C4-2B (cell line): ENCODE data around the gene XXYLT1.

ENCODE experiments used
- ZFX ChIP-seq: fragments of 450-650 bp; IDR thresholded peaks from 2 replicates; pipeline ENCODE4 v1.6.1; 2017
- TF ChIP-seq, protein P1 (sequence below): fragments of 450-650 bp; conservative IDR thresholded peaks from 2 replicates; pipeline ENCODE4 v1.5.1; 2017; ENCODE audit warnings: mild to moderate bottlenecking

DNA sequence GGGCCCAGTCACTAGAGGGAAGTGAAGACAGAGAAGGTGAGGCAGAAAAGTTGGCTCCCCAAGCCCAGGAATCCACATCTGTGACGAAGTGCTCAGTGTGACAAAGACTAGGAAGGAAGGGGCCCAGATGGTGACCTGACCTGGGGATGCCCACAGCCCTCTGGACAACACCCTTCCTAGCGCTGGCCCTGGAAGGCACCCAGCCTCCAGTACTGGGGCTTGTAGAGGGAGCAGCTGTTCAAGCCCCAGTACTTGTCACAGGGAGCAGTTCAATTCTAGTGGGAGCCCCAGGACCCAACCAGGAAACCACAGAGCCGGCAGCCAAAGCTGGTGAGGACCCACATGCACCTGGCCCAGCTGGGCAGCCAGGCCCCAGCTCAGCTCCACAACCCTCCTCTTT is 190.8 kb downstream of the XXYLT1 start:
- TF ChIP-seq, protein P1, sequence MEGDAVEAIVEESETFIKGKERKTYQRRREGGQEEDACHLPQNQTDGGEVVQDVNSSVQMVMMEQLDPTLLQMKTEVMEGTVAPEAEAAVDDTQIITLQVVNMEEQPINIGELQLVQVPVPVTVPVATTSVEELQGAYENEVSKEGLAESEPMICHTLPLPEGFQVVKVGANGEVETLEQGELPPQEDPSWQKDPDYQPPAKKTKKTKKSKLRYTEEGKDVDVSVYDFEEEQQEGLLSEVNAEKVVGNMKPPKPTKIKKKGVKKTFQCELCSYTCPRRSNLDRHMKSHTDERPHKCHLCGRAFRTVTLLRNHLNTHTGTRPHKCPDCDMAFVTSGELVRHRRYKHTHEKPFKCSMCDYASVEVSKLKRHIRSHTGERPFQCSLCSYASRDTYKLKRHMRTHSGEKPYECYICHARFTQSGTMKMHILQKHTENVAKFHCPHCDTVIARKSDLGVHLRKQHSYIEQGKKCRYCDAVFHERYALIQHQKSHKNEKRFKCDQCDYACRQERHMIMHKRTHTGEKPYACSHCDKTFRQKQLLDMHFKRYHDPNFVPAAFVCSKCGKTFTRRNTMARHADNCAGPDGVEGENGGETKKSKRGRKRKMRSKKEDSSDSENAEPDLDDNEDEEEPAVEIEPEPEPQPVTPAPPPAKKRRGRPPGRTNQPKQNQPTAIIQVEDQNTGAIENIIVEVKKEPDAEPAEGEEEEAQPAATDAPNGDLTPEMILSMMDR = no peak
- no peak for TF ChIP-seq ZFX
